Endothelial cell of umbilical vein (primary cell): ENCODE measurements around the gene TRPC4AP. TPM values are rescaled to one million over a fixed set of nuclear protein-coding genes. Genes with fewer than 3 reads are reported as not detected.

ENCODE experiments used
- BruUV-seq: library from RNA; stranded (reverse); fragments of 400-500 nt; replicated peaks from 2 replicates; lab custom pipeline; 2021; lab: Mats Ljungman, UMichigan
- CTCF ChIA-PET: fragments of 300-600, 350-600 bp; sonication (Branson Sonifier 250); formaldehyde crosslinking; loops from one replicate; lab custom pipeline; 2021; ENCODE audit warnings: antibody characterized with exemption, inconsistent platforms; lab: Charles Lee
- POLR2A ChIA-PET: fragments of 300-600, 350-600 bp; sonication (Branson Sonifier 250); formaldehyde crosslinking; loops from one replicate; lab custom pipeline; 2021; ENCODE audit warnings: antibody characterized with exemption, inconsistent platforms; lab: Charles Lee
- DNase-seq: peaks from one replicate; pipeline ENCODE4 v3.0.0-alpha.2; 2011; ENCODE audit warnings: low read depth, low spot score
- FAIRE-seq: peaks from 2 replicates; lab custom pipeline; 2011; peaks lifted over from hg19 to GRCh38; lab: Jason Lieb, UNC
- H2AFZ ChIP-seq: 2 replicates; pipeline ENCODE4 v1.6.0; 2012; ENCODE audit warnings: low read depth, low read length, control low read depth, inconsistent platforms
- H3K27ac ChIP-seq: 2 replicates; pipeline ENCODE4 v1.5.1; 2011; ENCODE audit warnings: low read depth, mild to moderate bottlenecking, control low read depth, low read length, moderate library complexity; ENCODE audit not compliant: insufficient read depth
- H3K27me3 ChIP-seq, 2 experiments: 2 replicates each; pipeline versions ENCODE4 v1.6.0 to v1.6.1; 2011; ENCODE audit warnings: low read length in 2 of 2, mixed read lengths in 1 of 2; ENCODE audit not compliant: control insufficient read depth in 2 of 2, insufficient read depth in 2 of 2
- H3K36me3 ChIP-seq, 2 experiments: 2 replicates in 1 of 2; 3 replicates in 1 of 2; pipeline ENCODE4 v1.5.1; 2011; ENCODE audit warnings: low read length in 2 of 2, mild to moderate bottlenecking in 1 of 2, moderate library complexity in 1 of 2; ENCODE audit not compliant: control insufficient read depth in 2 of 2, insufficient read depth in 2 of 2; ENCODE audit errors: extremely low read depth in 1 of 2
- H3K4me1 ChIP-seq: 3 replicates; pipeline ENCODE4 v1.5.1; 2011; ENCODE audit warnings: mild to moderate bottlenecking, low read length; ENCODE audit not compliant: control insufficient read depth, insufficient read depth; ENCODE audit errors: extremely low read depth
- H3K4me2 ChIP-seq: 2 replicates; pipeline ENCODE4 v1.6.1; 2011; ENCODE audit warnings: low read length, control low read depth, mixed read lengths; ENCODE audit not compliant: insufficient read depth
- H3K4me3 ChIP-seq, 3 experiments: fragments of 200-600 bp in 1 of 3; sonication (generic), shearing (Covaris generic) in 1 of 3; replicated peaks in 1 of 3; 2 replicates each; pipeline ENCODE4 v1.5.1; 2011 to 2016; ENCODE audit warnings: control low read depth in 3 of 3, low read length in 3 of 3, mild to moderate bottlenecking in 2 of 3, inconsistent platforms in 1 of 3, low read depth in 1 of 3, moderate library complexity in 1 of 3; ENCODE audit not compliant: insufficient read depth in 1 of 3
- H3K79me2 ChIP-seq: 2 replicates; pipeline ENCODE4 v1.6.0; 2012; ENCODE audit warnings: low read length, inconsistent platforms; ENCODE audit not compliant: control insufficient read depth, insufficient read depth
- H3K9ac ChIP-seq: replicated peaks from 2 replicates; pipeline ENCODE3; 2011; ENCODE audit warnings: low read length, control low read depth; ENCODE audit not compliant: insufficient read depth; ENCODE audit errors: extremely low read depth
- H3K9me1 ChIP-seq: replicated peaks from 3 replicates; pipeline ENCODE4 v1.6.0; 2011; ENCODE audit warnings: mild to moderate bottlenecking, low read length; ENCODE audit not compliant: control insufficient read depth, insufficient read depth; ENCODE audit errors: extremely low read depth
- H3K9me3 ChIP-seq: replicated peaks from 2 replicates; pipeline ENCODE4 v1.5.1; 2012; ENCODE audit warnings: low read length, inconsistent platforms; ENCODE audit not compliant: control insufficient read depth, insufficient read depth
- H4K20me1 ChIP-seq: replicated peaks from 2 replicates; pipeline ENCODE3; 2011; ENCODE audit warnings: mild to moderate bottlenecking, low read length; ENCODE audit not compliant: control insufficient read depth, insufficient read depth; ENCODE audit errors: extremely low read depth
- EZH2 ChIP-seq: IDR thresholded peaks from 2 replicates; pipeline ENCODE4 v1.6.1; 2012; ENCODE audit warnings: borderline replicate concordance, low read depth, mild to moderate bottlenecking, moderate library complexity, low read length, inconsistent platforms; ENCODE audit not compliant: severe bottlenecking
- FOS ChIP-seq: IDR thresholded peaks from 2 replicates; pipeline ENCODE4 v1.6.1; 2011; ENCODE audit warnings: mild to moderate bottlenecking, low read length, moderate library complexity, borderline replicate concordance; ENCODE audit not compliant: insufficient read depth
- GATA2 ChIP-seq: IDR thresholded peaks from 2 replicates; pipeline ENCODE4 v1.7.0; 2011; ENCODE audit warnings: low read depth, mild to moderate bottlenecking, moderate library complexity, mixed read lengths, low read length; ENCODE audit not compliant: insufficient read length, insufficient read depth
- JUN ChIP-seq: IDR thresholded peaks from 2 replicates; pipeline ENCODE4 v1.6.1; 2011; ENCODE audit warnings: borderline replicate concordance, low read depth; ENCODE audit not compliant: insufficient read length, insufficient read depth
- MYC ChIP-seq: IDR thresholded peaks from one replicate; pipeline ENCODE4 v1.6.1; 2011; ENCODE audit warnings: mild to moderate bottlenecking, low read depth, low read length
- POLR2A ChIP-seq: IDR thresholded peaks from 2 replicates; pipeline ENCODE4 v1.6.1; 2012; ENCODE audit warnings: low read depth, mild to moderate bottlenecking, control low read depth, low read length
- POLR2AphosphoS5 ChIP-seq: IDR thresholded peaks from 2 replicates; pipeline ENCODE4 v1.6.1; 2012; ENCODE audit warnings: low read depth, mild to moderate bottlenecking, control low read depth, low read length, moderate library complexity; ENCODE audit not compliant: insufficient read depth
- dilution Hi-C: fragments of 300-500 bp; cut with MboI; formaldehyde crosslinking; loops from one replicate; pipeline ENCODE4 v1.15.0; 2019; ENCODE audit warnings: low sequenced_read_pairs; ENCODE audit not compliant: extremely low pct_ligation_motif_present
- intact Hi-C: fragments of 100-400 bp; cut with micrococcal nuclease; formaldehyde crosslinking; loops from one replicate; pipeline ENCODE4 v1.10.0; 2022
- polyA plus RNA-seq, 4 experiments: library from polyadenylated mRNA; depleted of rRNA in 3 of 4; stranded (reverse) in 3 of 4; unstranded in 1 of 4; fragments of >200 nt; gene quantifications; 2 replicates each; pipeline versions ENCODE4 v1.2.1 to v1.2.3, GENCODE V29; 2011 to 2012; ENCODE audit warnings: missing spikeins in 1 of 4
- total RNA-seq: library from RNA; stranded (reverse); gene quantifications from 2 replicates; pipeline ENCODE4 v1.2.3, GENCODE V29; 2021
- TF ChIP-seq, protein P1 (sequence below), 2 donors: IDR thresholded peaks; 1 replicate in 1 of 2; 2 replicates in 1 of 2; pipeline ENCODE4 v1.5.1; 2011; ENCODE audit warnings: low read length in 2 of 2, mild to moderate bottlenecking in 2 of 2, moderate library complexity in 2 of 2, control low read depth in 1 of 2, inconsistent platforms in 1 of 2, low read depth in 1 of 2; ENCODE audit not compliant: insufficient read depth in 1 of 2; ENCODE audit errors: extremely low read depth in 1 of 2
- TF ChIP-seq, protein P2 (sequence below): IDR thresholded peaks from 2 replicates; pipeline ENCODE4 v1.6.1; 2011; ENCODE audit not compliant: insufficient read depth, insufficient read length

Gene TRPC4AP
- total and polyA plus RNA-seq, 2 donors (not counting 3 experiments of a cell fraction or from before 2014, with no cell fraction given), result 89.0 to 103 TPM

DNA sequence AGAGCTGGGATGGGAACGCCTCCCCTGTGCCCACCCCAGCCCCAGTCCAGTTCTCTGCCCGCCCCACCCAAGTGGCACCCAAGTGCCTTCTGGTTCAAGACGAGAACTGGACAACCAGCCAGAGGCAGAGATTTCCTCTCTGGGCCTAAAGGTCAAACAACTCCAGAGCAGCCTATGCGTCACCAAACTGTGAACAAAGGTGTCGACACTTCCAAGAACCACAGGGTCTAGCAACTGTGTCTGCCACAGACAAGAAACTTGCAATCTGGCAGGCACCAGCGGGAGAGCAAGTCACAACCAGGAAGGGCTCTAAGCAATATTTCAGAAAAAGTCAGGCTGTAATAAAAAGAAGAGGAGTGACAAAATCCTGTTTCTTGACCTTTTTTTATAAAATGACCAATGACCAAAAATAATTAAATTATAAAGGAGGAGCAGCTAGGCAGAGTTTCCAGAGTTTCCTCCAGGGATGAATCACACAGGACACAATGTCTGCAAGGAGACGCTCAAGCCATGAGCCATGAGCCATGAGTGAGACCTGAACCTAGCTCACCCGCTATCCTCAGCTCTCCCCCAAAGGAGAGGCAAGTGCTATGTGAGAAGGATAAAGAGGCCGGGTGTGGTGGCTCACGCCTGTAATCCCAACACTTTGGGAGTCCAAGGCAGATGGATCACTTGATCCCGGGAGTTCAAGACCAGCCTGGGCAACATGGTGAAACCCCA is 43.4 kb upstream of the TRPC4AP start:
- CTCF ChIA-PET, result interaction anchor here (1.0 to 2.8 kb wide), 8 partner anchors 9 to 133 kb away, joined by 3 to 58 read pairs (median 4); no protein-coding TSS in a partner anchor
- no peaks in the 10 kb centered on the region for H3K9me1 ChIP-seq
- H3K9ac ChIP-seq, result peak overlapping the region; percentile 75
- no peaks in the 10 kb centered on the region for H3K79me2 ChIP-seq
- intact Hi-C loops (loop anchor here (1.0 to 5.0 kb wide), 4 partner anchors 16 to 264 kb away; partner anchors contain the start of genes GGT7, PROCR and TRPC4AP), dilution Hi-C loops (no loop called here)
- peak overlapping the region; percentile 73 for H3K4me2 ChIP-seq
- BruUV-seq, result TSS peak; percentile 21
- DNase-seq (peak; percentile 88), FAIRE-seq (peak; percentile 96)
- peak overlapping the region; percentile 50 for H2AFZ ChIP-seq
- peaks cover 7 to 16% of the 10 kb centered on the region in 2 experiments for H3K36me3 ChIP-seq
- POLR2A ChIA-PET, result interaction anchor here (1.0 kb wide), 1 partner anchor 11 kb away, joined by 3 read pairs; the partner anchor contains the start of gene EDEM2
- H3K27me3 ChIP-seq, result no peaks in the 10 kb centered on the region
- H4K20me1 ChIP-seq, result no peaks in the 10 kb centered on the region
- no peak overlapping the region for H3K4me3 ChIP-seq
- peak overlapping the region; percentile 97 for H3K27ac ChIP-seq
- no peaks in the 10 kb centered on the region for H3K9me3 ChIP-seq
- H3K4me1 ChIP-seq, result peaks cover 34% of the 10 kb centered on the region
- TF ChIP-seq POLR2A (peak; percentile 33), EZH2 (no peak), MYC (no peak), JUN (peak; percentile 67), FOS (peak; percentile 90), POLR2AphosphoS5 (peak; percentile 58), GATA2 (no peak)
- TF ChIP-seq, protein P1, sequence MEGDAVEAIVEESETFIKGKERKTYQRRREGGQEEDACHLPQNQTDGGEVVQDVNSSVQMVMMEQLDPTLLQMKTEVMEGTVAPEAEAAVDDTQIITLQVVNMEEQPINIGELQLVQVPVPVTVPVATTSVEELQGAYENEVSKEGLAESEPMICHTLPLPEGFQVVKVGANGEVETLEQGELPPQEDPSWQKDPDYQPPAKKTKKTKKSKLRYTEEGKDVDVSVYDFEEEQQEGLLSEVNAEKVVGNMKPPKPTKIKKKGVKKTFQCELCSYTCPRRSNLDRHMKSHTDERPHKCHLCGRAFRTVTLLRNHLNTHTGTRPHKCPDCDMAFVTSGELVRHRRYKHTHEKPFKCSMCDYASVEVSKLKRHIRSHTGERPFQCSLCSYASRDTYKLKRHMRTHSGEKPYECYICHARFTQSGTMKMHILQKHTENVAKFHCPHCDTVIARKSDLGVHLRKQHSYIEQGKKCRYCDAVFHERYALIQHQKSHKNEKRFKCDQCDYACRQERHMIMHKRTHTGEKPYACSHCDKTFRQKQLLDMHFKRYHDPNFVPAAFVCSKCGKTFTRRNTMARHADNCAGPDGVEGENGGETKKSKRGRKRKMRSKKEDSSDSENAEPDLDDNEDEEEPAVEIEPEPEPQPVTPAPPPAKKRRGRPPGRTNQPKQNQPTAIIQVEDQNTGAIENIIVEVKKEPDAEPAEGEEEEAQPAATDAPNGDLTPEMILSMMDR (IDR thresholded peaks at IDR 0.05; ENCODE audit: extremely low read depth in 1 of 2, insufficient read depth in 1 of 2, low read depth in 1 of 2, low read length in 2 of 2), result no peak
- TF ChIP-seq, protein P2, sequence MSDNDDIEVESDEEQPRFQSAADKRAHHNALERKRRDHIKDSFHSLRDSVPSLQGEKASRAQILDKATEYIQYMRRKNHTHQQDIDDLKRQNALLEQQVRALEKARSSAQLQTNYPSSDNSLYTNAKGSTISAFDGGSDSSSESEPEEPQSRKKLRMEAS, result no peak
